Measurements from ENCODE around the gene AMOTL2. TPM values are rescaled to one million over a fixed set of nuclear protein-coding genes. Genes with fewer than 3 reads are reported as not detected.

AMOTL2 gene
- total RNA-seq, 1 donor from 2014 or later = 156 TPM

DNA sequence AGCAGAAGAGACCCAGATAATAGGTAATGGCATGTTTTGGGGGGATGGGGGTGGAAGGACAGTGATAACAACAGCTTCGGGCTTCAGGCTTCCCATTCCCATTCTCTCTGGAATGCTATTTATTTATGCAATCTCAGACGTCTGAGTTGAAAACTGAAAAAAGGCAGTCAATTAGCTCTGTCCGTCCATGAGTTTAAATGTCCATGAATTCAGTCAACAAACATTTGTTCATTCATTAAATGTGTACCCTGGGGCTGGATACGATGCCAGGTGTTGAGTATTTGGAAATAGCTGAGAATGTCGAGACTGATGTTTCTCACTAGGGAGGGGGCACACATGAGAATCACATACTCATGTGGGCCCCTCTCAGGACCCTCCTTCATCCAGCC, 42.4 kb downstream of the AMOTL2 start:
- no peaks in the 10 kb centered on the region for H3K9me3 ChIP-seq
- H3K27me3 ChIP-seq = no peaks in the 10 kb centered on the region
- TF ChIP-seq, protein P1, sequence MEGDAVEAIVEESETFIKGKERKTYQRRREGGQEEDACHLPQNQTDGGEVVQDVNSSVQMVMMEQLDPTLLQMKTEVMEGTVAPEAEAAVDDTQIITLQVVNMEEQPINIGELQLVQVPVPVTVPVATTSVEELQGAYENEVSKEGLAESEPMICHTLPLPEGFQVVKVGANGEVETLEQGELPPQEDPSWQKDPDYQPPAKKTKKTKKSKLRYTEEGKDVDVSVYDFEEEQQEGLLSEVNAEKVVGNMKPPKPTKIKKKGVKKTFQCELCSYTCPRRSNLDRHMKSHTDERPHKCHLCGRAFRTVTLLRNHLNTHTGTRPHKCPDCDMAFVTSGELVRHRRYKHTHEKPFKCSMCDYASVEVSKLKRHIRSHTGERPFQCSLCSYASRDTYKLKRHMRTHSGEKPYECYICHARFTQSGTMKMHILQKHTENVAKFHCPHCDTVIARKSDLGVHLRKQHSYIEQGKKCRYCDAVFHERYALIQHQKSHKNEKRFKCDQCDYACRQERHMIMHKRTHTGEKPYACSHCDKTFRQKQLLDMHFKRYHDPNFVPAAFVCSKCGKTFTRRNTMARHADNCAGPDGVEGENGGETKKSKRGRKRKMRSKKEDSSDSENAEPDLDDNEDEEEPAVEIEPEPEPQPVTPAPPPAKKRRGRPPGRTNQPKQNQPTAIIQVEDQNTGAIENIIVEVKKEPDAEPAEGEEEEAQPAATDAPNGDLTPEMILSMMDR (IDR thresholded peaks at IDR 0.05) = no peak
- intact Hi-C loops (cut with DNase I) = loop anchor here (1.0 kb wide), 1 partner anchor 17 kb away; no protein-coding TSS in a partner anchor
- no peaks in the 10 kb centered on the region for H3K36me3 ChIP-seq
- no peak overlapping the region for H3K4me3 ChIP-seq
- peak overlapping the region; percentile 87 for H3K27ac ChIP-seq
- no peak for DNase-seq (ENCODE audit: low spot score in 2 of 2)
- H3K4me1 ChIP-seq = peaks cover 35 to 81% of the 10 kb centered on the region in 2 donors

DNA sequence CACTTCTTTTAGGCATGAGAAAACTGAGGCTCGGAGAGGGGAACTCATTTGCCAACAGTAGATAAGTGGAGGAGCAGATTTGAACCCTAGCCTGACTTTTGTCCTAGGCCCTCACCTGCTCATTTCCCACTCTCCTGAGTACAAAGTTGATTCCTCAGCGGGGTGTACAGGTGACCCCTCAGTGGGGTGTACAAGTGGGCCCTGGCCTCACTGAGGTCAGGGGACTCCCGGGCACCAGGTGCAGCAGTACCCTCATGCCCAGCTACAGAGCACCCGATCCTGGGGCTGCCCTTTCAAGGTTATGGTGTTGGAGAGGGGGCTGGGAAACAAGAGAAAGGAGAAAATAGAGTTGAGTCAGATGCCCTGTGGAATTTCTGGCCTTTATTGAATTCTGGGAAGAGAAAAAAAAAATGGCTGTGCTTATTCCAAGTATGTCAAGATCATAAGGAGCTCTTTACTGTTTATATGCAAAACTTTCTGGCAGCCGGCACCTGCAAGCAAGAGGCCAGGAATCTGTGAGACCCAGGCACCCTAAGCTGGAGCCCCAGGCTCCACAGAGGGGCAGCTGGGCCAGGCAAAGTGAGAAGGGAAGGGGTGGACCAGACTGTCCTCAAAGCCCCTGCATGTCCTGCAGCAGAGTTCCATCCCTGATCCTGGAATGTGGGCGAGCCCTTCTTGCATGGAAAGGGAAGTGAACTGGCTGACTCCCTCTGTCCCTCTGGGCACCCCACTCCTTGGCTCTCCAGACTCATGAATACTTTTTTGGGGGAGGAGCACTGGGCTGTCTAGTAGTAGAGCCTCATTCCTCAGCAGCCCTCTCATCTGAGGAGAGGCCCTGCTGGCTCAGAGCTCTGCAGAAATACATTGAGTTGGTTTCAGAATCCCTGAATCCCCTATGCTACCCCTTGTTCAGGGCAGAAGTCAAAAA, 43.1 kb downstream of the AMOTL2 start:
- Histone ChIP-seq H3K9me3 (no peaks in the 10 kb centered on the region), H3K27me3 (no peaks in the 10 kb centered on the region), H3K36me3 (no peaks in the 10 kb centered on the region), H3K4me3 (no peak overlapping the region), H3K27ac (peak overlapping the region; percentile 87), H3K4me1 (peaks cover 34 to 81% of the 10 kb centered on the region in 2 donors)
- DNase-seq (ENCODE audit: low spot score in 2 of 2) = no peak
- intact Hi-C loops (cut with DNase I) = loop anchor here (1.0 kb wide), 1 partner anchor 16 kb away; no protein-coding TSS in a partner anchor
- TF ChIP-seq, protein P1 (IDR thresholded peaks at IDR 0.05) = no peak

DNA sequence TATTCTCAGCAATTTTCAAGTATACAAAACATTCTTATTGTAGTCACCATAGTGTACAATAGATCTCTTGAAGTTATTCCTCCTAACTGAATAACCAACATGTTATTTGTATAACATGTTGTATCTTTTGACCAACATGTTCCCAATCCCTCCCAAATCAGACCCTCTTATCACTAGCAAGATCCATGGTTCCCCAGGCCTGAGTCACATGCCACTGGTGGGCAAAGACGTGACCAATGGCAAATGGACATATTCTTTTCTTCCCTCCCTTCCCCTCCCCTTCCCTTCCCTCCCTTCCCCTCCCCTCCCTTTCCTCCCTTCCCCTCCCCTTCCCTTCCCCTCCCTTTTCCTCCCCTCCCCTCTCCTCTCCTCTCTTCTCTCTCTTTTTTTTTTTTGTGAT, 45.4 kb downstream of the AMOTL2 start:
- no peaks in the 10 kb centered on the region for H3K9me3 ChIP-seq
- no peaks in the 10 kb centered on the region for H3K27me3 ChIP-seq
- intact Hi-C loops (cut with DNase I) = no loop called here
- H3K4me3 ChIP-seq = no peak overlapping the region
- peak overlapping the region; percentile 87 for H3K27ac ChIP-seq
- no peaks in the 10 kb centered on the region for H3K36me3 ChIP-seq
- no peak for DNase-seq (ENCODE audit: low spot score in 2 of 2)
- TF ChIP-seq, protein P1 (IDR thresholded peaks at IDR 0.05) = no peak
- peaks cover 27 to 65% of the 10 kb centered on the region in 2 donors for H3K4me1 ChIP-seq

DNA sequence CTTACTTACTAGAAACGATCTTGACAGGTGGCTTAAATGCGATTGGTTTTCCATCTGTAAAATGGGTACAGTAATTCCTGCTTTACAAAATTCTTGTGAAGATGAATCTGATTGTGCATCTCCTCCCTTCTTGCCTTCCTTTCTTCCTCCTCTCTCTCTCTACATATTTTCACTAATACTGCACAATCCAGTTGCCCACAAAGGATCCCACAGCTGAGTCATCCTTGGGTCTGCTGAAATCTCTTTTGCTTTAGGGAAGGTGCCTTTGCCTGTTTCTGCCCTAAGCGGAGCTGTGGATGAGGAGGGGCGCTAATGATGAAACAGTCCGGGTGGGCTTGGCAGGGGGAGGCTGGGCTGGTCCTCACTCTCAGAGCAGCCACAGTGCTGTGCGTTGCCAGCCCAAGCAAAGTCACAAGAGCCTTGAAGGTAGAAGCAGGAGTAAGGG, 46.1 kb downstream of the AMOTL2 start:
- DNase-seq (ENCODE audit: low spot score in 2 of 2) = no peak
- no peaks in the 10 kb centered on the region for H3K9me3 ChIP-seq
- intact Hi-C loops (cut with DNase I) = no loop called here
- H3K4me1 ChIP-seq = peaks cover 23 to 58% of the 10 kb centered on the region in 2 donors
- H3K27me3 ChIP-seq = no peaks in the 10 kb centered on the region
- no peaks in the 10 kb centered on the region for H3K36me3 ChIP-seq
- TF ChIP-seq, protein P1 (IDR thresholded peaks at IDR 0.05) = no peak
- no peak overlapping the region for H3K4me3 ChIP-seq
- peak overlapping the region; percentile 62 to 67 for H3K27ac ChIP-seq

DNA sequence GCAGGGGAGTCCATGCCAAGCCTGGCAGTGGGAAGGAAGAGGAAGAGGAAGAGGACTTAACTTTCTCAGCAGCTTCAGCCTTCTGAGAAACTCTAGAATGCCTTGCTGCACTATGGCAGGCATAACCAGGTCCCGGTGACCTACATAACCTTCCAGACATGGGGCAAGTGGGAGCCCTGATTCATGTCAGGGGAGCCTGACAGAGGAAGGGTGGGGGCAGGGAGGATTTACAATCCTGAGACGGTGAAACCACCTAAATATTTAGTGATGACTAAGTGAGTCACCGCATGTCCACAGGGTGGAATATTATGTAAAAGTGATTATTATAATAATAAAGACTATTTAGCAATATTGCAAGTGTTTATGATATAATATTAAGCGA, 46.7 kb downstream of the AMOTL2 start:
- intact Hi-C loops (cut with DNase I) = no loop called here

More for the DNA sequence above, 46.7 kb downstream of the AMOTL2 start:
- Histone ChIP-seq H3K4me1 (peaks cover 20 to 53% of the 10 kb centered on the region in 2 donors), H3K4me3 (no peak overlapping the region), H3K27me3 (no peaks in the 10 kb centered on the region), H3K9me3 (no peaks in the 10 kb centered on the region), H3K27ac (peak overlapping the region; percentile 62 to 67), H3K36me3 (no peaks in the 10 kb centered on the region)
- no peak for DNase-seq (ENCODE audit: low spot score in 2 of 2)
- TF ChIP-seq, protein P1 (IDR thresholded peaks at IDR 0.05) = no peak

Measured in ascending aorta (tissue), 2 donors.